Measurements from ENCODE around the gene NHLRC4. TPM values are rescaled to one million over a fixed set of nuclear protein-coding genes. Genes with fewer than 3 reads are reported as not detected.

NHLRC4 gene
- total RNA-seq, 3 donors from 2014 or later = 0.26 to 0.82 (median 0.36) TPM

DNA sequence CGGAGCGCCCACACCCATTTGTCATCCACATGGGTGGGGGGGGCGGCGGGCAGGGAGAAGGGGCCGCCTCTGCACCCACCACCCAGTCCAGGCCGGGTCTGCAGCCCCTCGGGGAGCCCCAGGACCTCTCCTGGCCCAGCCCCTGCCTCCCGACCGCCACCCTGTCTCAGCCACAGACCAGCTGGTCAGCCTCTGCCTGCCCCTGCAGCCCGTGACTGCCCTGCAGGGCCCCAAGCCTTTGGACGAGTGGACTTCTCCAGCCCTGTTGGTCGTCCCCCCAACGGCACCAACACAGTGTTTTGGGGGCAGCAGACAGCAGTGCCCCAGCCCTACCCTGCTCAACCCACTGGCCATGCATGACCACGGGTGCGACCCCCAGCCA lies 5.4 kb upstream of the NHLRC4 start:
- Histone ChIP-seq H3K9me3 (no peaks in the 10 kb centered on the region), H3K4me3 (no peak overlapping the region), H3K4me1 (ENCODE audit: low read depth) (peaks cover 7% of the 10 kb centered on the region), H3K36me3 (ENCODE audit: low read depth) (no peaks in the 10 kb centered on the region)
- intact Hi-C loops (cut with DNase I, micrococcal nuclease) = no loop called here
- ATAC-seq = no peak
- TF ChIP-seq, protein P1, sequence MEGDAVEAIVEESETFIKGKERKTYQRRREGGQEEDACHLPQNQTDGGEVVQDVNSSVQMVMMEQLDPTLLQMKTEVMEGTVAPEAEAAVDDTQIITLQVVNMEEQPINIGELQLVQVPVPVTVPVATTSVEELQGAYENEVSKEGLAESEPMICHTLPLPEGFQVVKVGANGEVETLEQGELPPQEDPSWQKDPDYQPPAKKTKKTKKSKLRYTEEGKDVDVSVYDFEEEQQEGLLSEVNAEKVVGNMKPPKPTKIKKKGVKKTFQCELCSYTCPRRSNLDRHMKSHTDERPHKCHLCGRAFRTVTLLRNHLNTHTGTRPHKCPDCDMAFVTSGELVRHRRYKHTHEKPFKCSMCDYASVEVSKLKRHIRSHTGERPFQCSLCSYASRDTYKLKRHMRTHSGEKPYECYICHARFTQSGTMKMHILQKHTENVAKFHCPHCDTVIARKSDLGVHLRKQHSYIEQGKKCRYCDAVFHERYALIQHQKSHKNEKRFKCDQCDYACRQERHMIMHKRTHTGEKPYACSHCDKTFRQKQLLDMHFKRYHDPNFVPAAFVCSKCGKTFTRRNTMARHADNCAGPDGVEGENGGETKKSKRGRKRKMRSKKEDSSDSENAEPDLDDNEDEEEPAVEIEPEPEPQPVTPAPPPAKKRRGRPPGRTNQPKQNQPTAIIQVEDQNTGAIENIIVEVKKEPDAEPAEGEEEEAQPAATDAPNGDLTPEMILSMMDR (IDR thresholded peaks at IDR 0.05) = no peak
- DNase-seq = no peak

DNA sequence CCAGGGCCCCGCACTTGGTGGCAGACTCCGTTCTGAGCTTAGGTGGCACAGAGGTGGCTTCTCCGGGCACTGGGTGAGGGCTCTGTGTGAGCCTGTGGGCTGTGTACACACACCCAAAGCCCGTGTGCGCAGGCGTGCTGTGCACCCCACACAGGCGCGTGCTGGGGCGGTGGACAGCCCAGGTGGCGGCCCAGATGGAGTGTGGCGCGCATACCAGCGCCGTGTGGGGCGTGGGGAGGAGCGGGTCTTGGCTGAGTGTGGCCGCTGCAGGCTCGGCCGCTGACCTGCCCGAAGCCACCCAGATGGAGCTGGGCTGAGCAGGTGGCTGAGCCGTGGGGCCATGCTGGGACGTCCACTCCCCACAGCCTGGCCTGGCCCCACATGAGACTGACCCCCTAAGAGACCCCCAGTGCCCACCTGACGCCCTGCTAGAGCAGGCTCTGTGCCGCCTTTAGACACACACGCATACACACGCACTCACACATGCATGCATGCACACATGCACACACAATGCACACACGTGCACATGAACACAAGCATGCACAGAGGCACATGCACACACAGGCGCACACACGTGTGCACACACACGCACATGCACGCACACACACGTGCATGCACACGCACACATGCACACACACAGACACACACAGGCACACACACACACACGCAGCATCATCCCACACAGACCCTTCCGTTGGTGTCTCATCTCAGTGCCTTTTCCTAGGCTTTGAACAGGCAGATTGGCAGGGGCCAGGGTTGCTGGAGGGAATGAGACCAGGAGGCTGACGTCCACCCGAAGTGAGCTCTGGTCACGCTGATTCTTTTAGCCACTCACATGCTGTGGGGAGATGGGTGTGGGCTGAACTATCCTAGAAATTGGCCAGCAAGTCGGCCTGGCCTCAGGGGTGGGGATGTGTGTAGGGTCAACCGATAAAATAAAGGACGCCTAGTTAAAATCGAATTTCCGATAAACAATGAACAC lies 4.6 kb upstream of the NHLRC4 start:
- no peak for DNase-seq
- Histone ChIP-seq H3K36me3 (ENCODE audit: low read depth) (no peaks in the 10 kb centered on the region), H3K4me3 (no peak overlapping the region), H3K9me3 (no peaks in the 10 kb centered on the region), H3K4me1 (ENCODE audit: low read depth) (peaks cover 15% of the 10 kb centered on the region)
- no peak for ATAC-seq
- TF ChIP-seq, protein P1 (IDR thresholded peaks at IDR 0.05) = no peak
- intact Hi-C loops (cut with DNase I, micrococcal nuclease) = no loop called here

DNA sequence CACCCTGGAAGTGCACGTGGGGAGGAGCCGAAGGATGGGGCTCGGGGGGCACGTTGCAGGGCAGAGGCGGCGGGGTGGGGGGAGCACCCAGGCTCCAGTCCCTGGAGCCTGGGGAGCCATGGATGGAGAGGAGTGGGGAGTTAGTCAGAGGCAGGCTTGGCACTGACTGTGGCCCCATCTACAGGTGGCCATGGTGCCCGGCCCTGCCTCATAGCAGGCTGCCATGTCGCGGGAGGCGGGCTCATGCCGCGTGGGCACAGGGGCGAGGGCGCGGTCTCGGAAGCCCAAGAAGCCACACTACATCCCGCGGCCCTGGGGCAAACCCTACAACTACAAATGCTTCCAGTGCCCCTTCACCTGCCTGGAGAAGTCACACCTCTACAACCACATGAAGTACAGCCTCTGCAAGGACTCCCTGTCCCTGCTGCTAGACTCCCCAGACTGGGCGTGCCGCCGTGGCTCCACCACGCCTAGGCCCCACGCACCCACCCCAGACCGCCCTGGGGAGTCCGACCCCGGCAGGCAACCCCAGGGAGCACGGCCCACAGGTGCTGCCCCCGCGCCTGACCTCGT lies 3.6 kb upstream of the NHLRC4 start:
- no peak overlapping the region for H3K4me3 ChIP-seq
- H3K36me3 ChIP-seq (ENCODE audit: low read depth) = no peaks in the 10 kb centered on the region
- intact Hi-C loops (cut with DNase I, micrococcal nuclease) = no loop called here
- ATAC-seq = no peak
- TF ChIP-seq, protein P1 (IDR thresholded peaks at IDR 0.05) = no peak
- peaks cover 23% of the 10 kb centered on the region for H3K4me1 ChIP-seq (ENCODE audit: low read depth)
- no peaks in the 10 kb centered on the region for H3K9me3 ChIP-seq
- no peak for DNase-seq

DNA sequence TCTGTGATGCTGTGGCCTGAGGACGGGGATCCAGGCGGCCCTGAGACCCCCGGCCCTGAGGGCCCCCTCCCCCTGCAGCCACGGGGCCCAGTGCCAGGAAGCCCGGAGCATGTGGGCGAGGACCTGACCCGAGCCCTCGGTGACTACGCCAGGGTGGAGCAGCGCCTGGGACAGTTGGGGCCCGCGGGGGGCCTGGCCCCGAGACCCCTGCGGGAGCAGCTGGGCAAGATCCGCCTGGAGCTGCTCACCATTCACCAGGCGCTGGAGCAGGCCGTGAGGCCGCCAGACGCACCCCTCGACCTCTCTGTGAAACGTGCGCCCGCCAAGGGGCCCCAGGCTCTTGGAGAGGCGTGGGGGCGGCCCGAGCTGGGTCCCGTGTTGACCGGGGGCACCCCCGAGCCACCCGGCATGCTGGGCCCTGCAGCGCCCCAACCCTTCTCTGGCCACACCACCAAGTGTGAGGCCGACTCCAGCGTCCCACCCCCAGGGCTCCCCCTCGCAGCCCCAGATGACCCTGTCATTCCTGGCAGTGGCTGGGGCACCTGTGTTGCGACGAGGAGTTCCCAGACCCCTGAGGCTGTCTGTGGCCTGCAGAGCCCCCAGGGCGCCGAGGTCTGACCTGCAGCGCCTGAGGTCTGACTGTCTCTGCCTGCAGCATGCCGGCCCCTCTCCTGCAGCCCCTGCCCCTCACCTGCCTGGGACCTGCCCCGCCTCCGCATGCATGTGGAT lies 2.0 kb upstream of the NHLRC4 start:
- Histone ChIP-seq H3K36me3 (ENCODE audit: low read depth) (no peaks in the 10 kb centered on the region), H3K4me3 (no peak overlapping the region), H3K9me3 (no peaks in the 10 kb centered on the region), H3K4me1 (ENCODE audit: low read depth) (peaks cover 29% of the 10 kb centered on the region)
- no peak for ATAC-seq
- intact Hi-C loops (cut with DNase I, micrococcal nuclease) = no loop called here
- DNase-seq = no peak
- TF ChIP-seq, protein P1 (IDR thresholded peaks at IDR 0.05) = no peak

- peaks cover 31% of the 10 kb centered on the region for H3K4me1 ChIP-seq (ENCODE audit: low read depth)
These were observed 1.1 kb upstream of the NHLRC4 start for GRCh38 chr16:565419-566330.

More at GRCh38 chr16:565419-566330, 1.1 kb upstream of the NHLRC4 start:
- H3K36me3 ChIP-seq (ENCODE audit: low read depth) = no peaks in the 10 kb centered on the region
- no peak overlapping the region for H3K4me3 ChIP-seq
- H3K9me3 ChIP-seq = no peaks in the 10 kb centered on the region
- TF ChIP-seq, protein P1 (IDR thresholded peaks at IDR 0.05) = no peak
- ATAC-seq (no peak), DNase-seq (no peak)
- intact Hi-C loops (cut with DNase I, micrococcal nuclease) = no loop called here
